H9 (cell line): ENCODE results near the gene INPP5A. TPM values are rescaled to one million over a fixed set of nuclear protein-coding genes. Genes with fewer than 3 reads are reported as not detected.

Source experiments
- DNase-seq: peaks from one replicate; pipeline ENCODE4 v3.0.0-alpha.2; 2017
- H2AFZ ChIP-seq: one replicate; pipeline ENCODE4 v1.6.1; 2013; ENCODE audit warnings: mild to moderate bottlenecking, low read length, control low read depth, moderate library complexity
- H2AK5ac ChIP-seq: 2 replicates; pipeline ENCODE4 v1.6.1; 2013; ENCODE audit warnings: low read length, control low read depth, mixed read lengths; ENCODE audit not compliant: insufficient read length
- H2BK120ac ChIP-seq: one replicate; pipeline ENCODE4 v1.6.1; 2013; ENCODE audit warnings: low read depth, mild to moderate bottlenecking, low read length, control low read depth, inconsistent platforms; ENCODE audit not compliant: poor library complexity, severe bottlenecking
- H2BK12ac ChIP-seq: 2 replicates; pipeline ENCODE4 v1.6.1; 2013; ENCODE audit warnings: low read length, control low read depth, mixed read lengths, low read depth; ENCODE audit not compliant: insufficient read length
- H2BK15ac ChIP-seq: 2 replicates; pipeline ENCODE4 v1.6.1; 2013; ENCODE audit warnings: low read depth, low read length, control low read depth
- H2BK20ac ChIP-seq: one replicate; pipeline ENCODE4 v1.6.1; 2013; ENCODE audit warnings: low read depth, mild to moderate bottlenecking, low read length, control low read depth, inconsistent platforms; ENCODE audit not compliant: poor library complexity, severe bottlenecking
- H2BK5ac ChIP-seq: 2 replicates; pipeline ENCODE4 v1.6.1; 2013; ENCODE audit warnings: low read length, control low read depth, mixed read lengths; ENCODE audit not compliant: insufficient read length
- H3K14ac ChIP-seq: 2 replicates; pipeline ENCODE4 v1.6.1; 2013; ENCODE audit warnings: low read length, control low read depth; ENCODE audit not compliant: insufficient read depth
- H3K18ac ChIP-seq: 2 replicates; pipeline ENCODE4 v1.6.1; 2013; ENCODE audit warnings: low read depth, mild to moderate bottlenecking, mixed read lengths, low read length, control low read depth; ENCODE audit not compliant: insufficient read length
- H3K23ac ChIP-seq: 2 replicates; pipeline ENCODE4 v1.6.1; 2013; ENCODE audit warnings: low read length, control low read depth, mixed read lengths, low read depth; ENCODE audit not compliant: insufficient read length
- H3K23me2 ChIP-seq: 2 replicates; pipeline ENCODE4 v1.6.1; 2013; ENCODE audit warnings: low read depth, mild to moderate bottlenecking, mixed read lengths, low read length, control low read depth; ENCODE audit not compliant: insufficient read length, poor library complexity, severe bottlenecking
- H3K27ac ChIP-seq: 2 replicates; pipeline ENCODE4 v1.5.1; 2013; ENCODE audit warnings: low read length, control low read depth, mixed read lengths, low read depth; ENCODE audit not compliant: insufficient read length
- H3K27me3 ChIP-seq: 2 replicates; pipeline ENCODE4 v1.6.1; 2013; ENCODE audit warnings: low read length, control low read depth, inconsistent platforms; ENCODE audit not compliant: insufficient read depth
- H3K4ac ChIP-seq: 2 replicates; pipeline ENCODE4 v1.6.1; 2013; ENCODE audit warnings: low read depth, mild to moderate bottlenecking, control low read depth, inconsistent platforms, low read length, moderate library complexity
- H3K4me1 ChIP-seq: 2 replicates; pipeline ENCODE4 v1.6.1; 2013; ENCODE audit warnings: low read length, control low read depth, inconsistent platforms; ENCODE audit not compliant: insufficient read depth
- H3K4me2 ChIP-seq: 2 replicates; pipeline ENCODE4 v1.6.1; 2013; ENCODE audit warnings: low read length, control low read depth, mixed read lengths; ENCODE audit not compliant: insufficient read length, insufficient read depth
- H3K56ac ChIP-seq: 2 replicates; pipeline ENCODE4 v1.6.1; 2013; ENCODE audit warnings: low read depth, mild to moderate bottlenecking, mixed read lengths, low read length, control low read depth; ENCODE audit not compliant: insufficient read length
- H3K79me1 ChIP-seq: 2 replicates; pipeline ENCODE4 v1.6.1; 2013; ENCODE audit warnings: low read depth, mild to moderate bottlenecking, moderate library complexity, low read length, control low read depth, inconsistent platforms; ENCODE audit not compliant: insufficient read depth, poor library complexity, severe bottlenecking
- H3K79me2 ChIP-seq: 2 replicates; pipeline ENCODE4 v1.6.1; 2013; ENCODE audit warnings: low read length, control low read depth, inconsistent platforms; ENCODE audit not compliant: insufficient read depth
- H3K9ac ChIP-seq: 2 replicates; pipeline ENCODE4 v1.6.1; 2013; ENCODE audit warnings: low read length, control low read depth, mixed read lengths; ENCODE audit not compliant: insufficient read length; ENCODE audit errors: extremely low read depth
- H3K9me3 ChIP-seq: one replicate; pipeline ENCODE4 v1.6.1; 2013; ENCODE audit warnings: low read depth, low read length, inconsistent platforms; ENCODE audit not compliant: control insufficient read depth
- H3T11ph ChIP-seq: one replicate; pipeline ENCODE4 v1.6.1; 2013; ENCODE audit warnings: mild to moderate bottlenecking, low read length, control low read depth, inconsistent platforms
- H4K20me1 ChIP-seq: one replicate; pipeline ENCODE4 v1.6.1; 2013; ENCODE audit not compliant: control insufficient read depth, insufficient read length, insufficient read depth
- H4K5ac ChIP-seq: 2 replicates; pipeline ENCODE4 v1.6.1; 2013; ENCODE audit warnings: low read depth, mild to moderate bottlenecking, mixed read lengths, low read length, control low read depth; ENCODE audit not compliant: insufficient read length
- H4K8ac ChIP-seq: replicated peaks from 2 replicates; pipeline ENCODE4 v1.6.1; 2013; ENCODE audit warnings: low read length, control low read depth, mixed read lengths, low read depth; ENCODE audit not compliant: insufficient read length
- H4K91ac ChIP-seq: 2 replicates; pipeline ENCODE4 v1.6.1; 2013; ENCODE audit warnings: low read depth, mild to moderate bottlenecking, moderate library complexity, mixed read lengths, low read length, control low read depth; ENCODE audit not compliant: insufficient read length
- H3K27ac Mint-ChIP-seq, 3 experiments: 2 replicates in 2 of 3; 3 replicates in 1 of 3; pipeline ENCODE4 v1.8.0; 2020 to 2021; ENCODE audit warnings: mixed read lengths in 3 of 3, mild to moderate bottlenecking in 1 of 3, moderate library complexity in 1 of 3
- H3K27me3 Mint-ChIP-seq: 2 replicates; pipeline ENCODE4 v1.8.0; 2021; ENCODE audit warnings: low read depth, mild to moderate bottlenecking, moderate library complexity, mixed read lengths
- H3K36me3 Mint-ChIP-seq, 3 experiments: 2 replicates in 2 of 3; 3 replicates in 1 of 3; pipeline ENCODE4 v1.8.0; 2020 to 2021; ENCODE audit warnings: low read depth in 3 of 3, mixed read lengths in 3 of 3; ENCODE audit not compliant: insufficient read depth in 1 of 3
- H3K4me1 Mint-ChIP-seq, 2 experiments: 2 replicates each; pipeline ENCODE4 v1.8.0; 2020; ENCODE audit warnings: mixed read lengths in 2 of 2
- H3K4me3 Mint-ChIP-seq, 2 experiments: 2 replicates in 1 of 2; 3 replicates in 1 of 2; pipeline ENCODE4 v1.8.0; 2020 to 2021; ENCODE audit warnings: mild to moderate bottlenecking in 2 of 2, mixed read lengths in 2 of 2, moderate library complexity in 1 of 2
- H3K9me3 Mint-ChIP-seq, 2 experiments: 2 replicates in 1 of 2; 3 replicates in 1 of 2; pipeline ENCODE4 v1.8.0; 2020; ENCODE audit warnings: mild to moderate bottlenecking in 2 of 2, mixed read lengths in 2 of 2, moderate library complexity in 1 of 2
- WGBS: extraction: QIAGEN DNeasy Blood & Tissue Kit; methylation state at CpG from one replicate; pipeline ENCODE4 v1.1.7; 2013; ENCODE audit warnings: missing lambda C conversion rate, low lambda C conversion rate, mixed read lengths; ENCODE audit not compliant: insufficient read length; ENCODE audit errors: extremely low coverage; 5-methylcytosine and 5-hydroxymethylcytosine counted together
- long read RNA-seq: library from polyadenylated mRNA; unstranded; transcript quantifications from one replicate; pipeline ENCODE4 v2.0.0, GENCODE V29; 2020
- total RNA-seq: library from RNA; stranded (reverse); gene quantifications from 2 replicates; pipeline ENCODE4 v1.2.1, GENCODE V29; 2021
- TF ChIP-seq, protein P1 (sequence below): fragments of 200-600 bp; sonication (generic); conservative IDR thresholded peaks from 3 replicates; pipeline ENCODE4 v1.8.0; 2021; ENCODE audit warnings: antibody characterized with exemption, mild to moderate bottlenecking

The INPP5A gene, protein sequence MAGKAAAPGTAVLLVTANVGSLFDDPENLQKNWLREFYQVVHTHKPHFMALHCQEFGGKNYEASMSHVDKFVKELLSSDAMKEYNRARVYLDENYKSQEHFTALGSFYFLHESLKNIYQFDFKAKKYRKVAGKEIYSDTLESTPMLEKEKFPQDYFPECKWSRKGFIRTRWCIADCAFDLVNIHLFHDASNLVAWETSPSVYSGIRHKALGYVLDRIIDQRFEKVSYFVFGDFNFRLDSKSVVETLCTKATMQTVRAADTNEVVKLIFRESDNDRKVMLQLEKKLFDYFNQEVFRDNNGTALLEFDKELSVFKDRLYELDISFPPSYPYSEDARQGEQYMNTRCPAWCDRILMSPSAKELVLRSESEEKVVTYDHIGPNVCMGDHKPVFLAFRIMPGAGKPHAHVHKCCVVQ
- total RNA-seq, result 17.7 and 19.1 TPM in 2 replicates
- long read RNA-seq, partial matches to known transcripts, result 0 of 1 reads
- long read RNA-seq, other reads (novel, unspliced or antisense), result 1 of 1 reads

GRCh38 chr10:132537684-132538001, at the start of gene INPP5A:
TSS of gene INPP5A (plus strand) at chr10:132537787. CDS start at chr10:132538097, 310 bp downstream.
- H4K8ac ChIP-seq, result no peak within 1 kb of the TSS
- H2BK15ac ChIP-seq, result no peak within 1 kb of the TSS; the same call in 1 of the 2 replicates
- H2BK5ac ChIP-seq, result no peak within 1 kb of the TSS
- H3T11ph ChIP-seq, result no peak within 1 kb of the TSS
- no peak within 1 kb of the TSS for H2AK5ac ChIP-seq
- H3K23me2 ChIP-seq, result peaks cover 8% of the 10 kb centered on the region
- peak within 1 kb of the TSS; percentile 79 to 88 for H3K4me3 Mint-ChIP-seq
- H3K14ac ChIP-seq, result peak within 1 kb of the TSS; percentile 93
- H3K79me2 ChIP-seq, result no peaks in the 10 kb centered on the region
- H3K18ac ChIP-seq, result peak within 1 kb of the TSS; percentile 70
- no peak within 1 kb of the TSS for H2AFZ ChIP-seq
- no peak within 1 kb of the TSS for H2BK20ac ChIP-seq
- H3K4me2 ChIP-seq, result peak within 1 kb of the TSS; percentile 58
- no peak within 1 kb of the TSS for H3K27ac Mint-ChIP-seq
- H3K9me3 Mint-ChIP-seq, result no peaks in the 10 kb centered on the region
- H3K4ac ChIP-seq, result no peak within 1 kb of the TSS
- no peaks in the 10 kb centered on the region; the same call in 1 of the 2 replicates for H3K4me1 ChIP-seq
- TF ChIP-seq, protein P1, sequence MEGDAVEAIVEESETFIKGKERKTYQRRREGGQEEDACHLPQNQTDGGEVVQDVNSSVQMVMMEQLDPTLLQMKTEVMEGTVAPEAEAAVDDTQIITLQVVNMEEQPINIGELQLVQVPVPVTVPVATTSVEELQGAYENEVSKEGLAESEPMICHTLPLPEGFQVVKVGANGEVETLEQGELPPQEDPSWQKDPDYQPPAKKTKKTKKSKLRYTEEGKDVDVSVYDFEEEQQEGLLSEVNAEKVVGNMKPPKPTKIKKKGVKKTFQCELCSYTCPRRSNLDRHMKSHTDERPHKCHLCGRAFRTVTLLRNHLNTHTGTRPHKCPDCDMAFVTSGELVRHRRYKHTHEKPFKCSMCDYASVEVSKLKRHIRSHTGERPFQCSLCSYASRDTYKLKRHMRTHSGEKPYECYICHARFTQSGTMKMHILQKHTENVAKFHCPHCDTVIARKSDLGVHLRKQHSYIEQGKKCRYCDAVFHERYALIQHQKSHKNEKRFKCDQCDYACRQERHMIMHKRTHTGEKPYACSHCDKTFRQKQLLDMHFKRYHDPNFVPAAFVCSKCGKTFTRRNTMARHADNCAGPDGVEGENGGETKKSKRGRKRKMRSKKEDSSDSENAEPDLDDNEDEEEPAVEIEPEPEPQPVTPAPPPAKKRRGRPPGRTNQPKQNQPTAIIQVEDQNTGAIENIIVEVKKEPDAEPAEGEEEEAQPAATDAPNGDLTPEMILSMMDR, result no peak
- H4K20me1 ChIP-seq, result peaks cover 3% of the 10 kb centered on the region
- DNase-seq, result no peak
- H4K5ac ChIP-seq, result no peak within 1 kb of the TSS
- H3K23ac ChIP-seq, result no peak within 1 kb of the TSS
- no peaks in the 10 kb centered on the region for H3K9me3 ChIP-seq
- no peak within 1 kb of the TSS for H4K91ac ChIP-seq
- H3K4me1 Mint-ChIP-seq, result peaks cover 40 to 59% of the 10 kb centered on the region in 2 experiments
- H2BK120ac ChIP-seq, result no peak within 1 kb of the TSS
- H3K36me3 Mint-ChIP-seq, result peaks cover 0 to 3% (median 0%) of the 10 kb centered on the region in 3 experiments; a peak in 2 of 7 replicates
- H2BK12ac ChIP-seq, result peak within 1 kb of the TSS; percentile 40
- H3K27me3 ChIP-seq, result no peaks in the 10 kb centered on the region; the same call in 1 of the 2 replicates
- no peak within 1 kb of the TSS for H3K9ac ChIP-seq
- no peak within 1 kb of the TSS for H3K27ac ChIP-seq
- no CpG with 5 or more reads among the region's 50 CpGs for WGBS
- peaks cover 42% of the 10 kb centered on the region for H3K27me3 Mint-ChIP-seq
- peaks cover 5% of the 10 kb centered on the region for H3K79me1 ChIP-seq
- no peak within 1 kb of the TSS for H3K56ac ChIP-seq
